SK-N-MC (cell line): ENCODE data around the gene ZDHHC14.

Experiments used
- DNase-seq: peaks from one replicate; pipeline ENCODE4 v3.0.0-alpha.2; 2011; ENCODE audit warnings: low read depth, low spot score
- H3K27ac ChIP-seq: fragments of 200-600 bp; sonication (generic); 2 replicates; pipeline ENCODE4 v1.5.1; 2016; ENCODE audit warnings: mixed run types
- H3K36me3 ChIP-seq: fragments of 200-600 bp; sonication (generic); 2 replicates; pipeline ENCODE4 v1.6.1; 2017; ENCODE audit warnings: antibody characterized with exemption, low read length, mixed read lengths; ENCODE audit not compliant: insufficient read depth
- H3K4me3 ChIP-seq: fragments of 200-600 bp; sonication (generic); 2 replicates; pipeline ENCODE4 v1.5.1; 2016
- H3K9ac ChIP-seq: fragments of 200-600 bp; sonication (generic); 2 replicates; pipeline ENCODE4 v1.8.0; 2017; ENCODE audit warnings: mixed run types, mixed read lengths; ENCODE audit not compliant: insufficient read length
- H3K9me3 ChIP-seq: fragments of 200-600 bp; sonication (generic); 2 replicates; pipeline ENCODE4 v1.6.1; 2017; ENCODE audit warnings: low read depth, mild to moderate bottlenecking, antibody characterized with exemption, low read length, moderate library complexity, mixed read lengths
- EZH2 ChIP-seq: fragments of 200-600 bp; sonication (generic); IDR thresholded peaks from one replicate; pipeline ENCODE4 v1.6.1; 2017; ENCODE audit warnings: antibody characterized with exemption
- FOXP2 ChIP-seq: optimal IDR thresholded peaks from 2 replicates; pipeline ENCODE3; 2011; ENCODE audit warnings: mild to moderate bottlenecking, moderate library complexity; ENCODE audit not compliant: insufficient read depth; ENCODE audit errors: extremely low read length, control extremely low read depth
- POLR2AphosphoS5 ChIP-seq: IDR thresholded peaks from 2 replicates; pipeline ENCODE4 v1.6.1; 2012; ENCODE audit warnings: mild to moderate bottlenecking, low read depth, low read length, borderline replicate concordance

The ZDHHC14 gene

DNA sequence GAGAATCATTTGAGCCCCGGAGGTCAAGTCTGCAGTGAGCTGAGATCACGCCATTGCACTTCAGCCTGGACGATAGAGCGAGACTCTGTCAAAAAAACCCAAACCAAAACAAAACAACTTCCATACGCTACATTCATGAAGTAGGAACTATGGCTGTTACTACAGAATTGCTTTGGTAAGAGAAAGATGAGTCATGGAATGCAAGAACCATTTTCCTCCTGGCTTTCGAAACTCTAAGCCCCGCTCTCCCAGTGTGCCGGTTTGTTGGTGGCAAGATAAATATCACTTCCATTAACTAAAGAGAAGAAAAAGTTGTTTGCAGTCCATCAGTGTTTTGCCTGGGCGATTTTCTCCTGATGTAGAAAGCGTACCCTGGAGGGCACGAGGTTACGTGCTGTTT is 61.3 kb downstream of the ZDHHC14 start:
- H3K36me3 ChIP-seq, result no peaks in the 10 kb centered on the region
- no peak overlapping the region for H3K27ac ChIP-seq
- no peak overlapping the region for H3K9ac ChIP-seq
- no peak for TF ChIP-seq POLR2AphosphoS5
- TF ChIP-seq EZH2, result no peak
- TF ChIP-seq FOXP2, result no peak
- no peak for DNase-seq
- H3K9me3 ChIP-seq, result no peaks in the 10 kb centered on the region
- no peak overlapping the region for H3K4me3 ChIP-seq

DNA sequence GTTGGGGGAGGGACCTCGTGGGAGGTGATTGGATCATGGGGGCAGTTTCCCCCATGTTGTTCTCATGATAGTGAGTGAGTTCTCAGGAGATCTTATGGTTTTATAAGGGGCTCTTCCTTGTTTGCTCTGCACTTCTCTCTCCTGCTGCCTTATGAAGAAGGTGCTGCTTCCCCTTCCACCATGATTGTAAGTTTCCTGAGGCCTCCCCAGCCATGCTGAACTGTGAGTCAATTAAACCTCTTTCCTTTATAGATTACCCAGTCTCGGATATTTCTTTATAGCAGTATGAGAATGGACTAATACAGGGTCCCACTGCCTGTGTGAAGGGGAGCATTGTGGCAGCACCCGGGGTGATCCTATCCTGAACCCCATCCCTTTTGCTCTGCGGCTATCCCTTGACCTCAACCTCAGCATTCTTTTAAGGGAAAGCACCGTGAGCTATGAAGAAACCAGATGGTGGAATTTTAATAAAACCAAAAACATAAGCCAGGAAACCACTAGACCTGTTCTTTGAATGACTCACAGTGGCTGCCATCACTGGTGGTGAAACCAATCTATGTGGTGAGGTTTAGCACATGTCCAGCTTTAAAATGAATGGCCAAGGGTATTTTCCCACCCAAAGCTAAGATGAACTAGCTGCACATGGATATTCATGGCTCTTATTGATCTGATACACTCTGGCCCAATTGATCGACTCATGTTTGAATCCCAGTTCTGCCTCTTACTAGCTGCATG is 62.2 kb downstream of the ZDHHC14 start:
- no peak for DNase-seq
- Histone ChIP-seq H3K9me3 (no peaks in the 10 kb centered on the region), H3K27ac (no peak overlapping the region), H3K9ac (no peak overlapping the region), H3K4me3 (no peak overlapping the region), H3K36me3 (no peaks in the 10 kb centered on the region)
- TF ChIP-seq EZH2, result no peak
- TF ChIP-seq FOXP2, result no peak
- TF ChIP-seq POLR2AphosphoS5, result no peak

DNA sequence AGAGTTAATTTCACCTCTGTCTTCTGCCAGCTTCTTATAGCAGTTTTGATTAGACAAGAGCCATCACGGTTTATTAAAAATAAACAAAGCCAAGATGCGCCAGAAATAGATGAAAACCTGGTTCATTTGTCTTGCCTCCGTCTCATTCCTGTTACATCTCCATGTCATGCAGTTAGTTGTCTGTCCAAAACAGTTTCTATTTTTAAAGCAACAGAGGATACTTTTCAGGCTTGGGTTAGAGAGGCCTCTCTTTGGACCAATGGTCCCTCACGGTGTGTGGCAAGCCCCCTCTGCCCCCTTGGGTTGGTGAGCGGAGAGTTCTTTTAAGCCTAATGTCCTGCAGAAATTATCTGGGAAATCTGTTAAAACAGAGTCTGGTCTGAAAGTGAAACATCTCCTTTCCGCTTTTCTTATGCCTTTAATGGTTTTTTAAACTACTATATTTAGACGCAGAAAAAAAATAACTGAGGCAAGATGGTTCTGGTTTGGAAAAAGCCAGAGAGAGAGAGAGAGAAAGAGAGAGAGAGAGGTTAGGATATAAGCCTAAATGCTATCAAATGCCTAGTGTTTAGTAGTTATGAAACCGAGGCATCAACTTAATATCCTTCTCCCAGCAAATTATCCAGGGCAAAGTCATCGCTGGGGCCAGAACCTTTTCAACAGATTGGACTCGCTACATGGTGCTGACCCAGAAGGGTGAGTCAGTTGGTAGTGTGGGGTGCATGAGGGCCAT is 64.5 kb downstream of the ZDHHC14 start:
- TF ChIP-seq POLR2AphosphoS5 (no peak), FOXP2 (no peak), EZH2 (no peak)
- Histone ChIP-seq H3K9me3 (no peaks in the 10 kb centered on the region), H3K27ac (no peak overlapping the region), H3K4me3 (no peak overlapping the region), H3K9ac (no peak overlapping the region), H3K36me3 (no peaks in the 10 kb centered on the region)
- no peak for DNase-seq

DNA sequence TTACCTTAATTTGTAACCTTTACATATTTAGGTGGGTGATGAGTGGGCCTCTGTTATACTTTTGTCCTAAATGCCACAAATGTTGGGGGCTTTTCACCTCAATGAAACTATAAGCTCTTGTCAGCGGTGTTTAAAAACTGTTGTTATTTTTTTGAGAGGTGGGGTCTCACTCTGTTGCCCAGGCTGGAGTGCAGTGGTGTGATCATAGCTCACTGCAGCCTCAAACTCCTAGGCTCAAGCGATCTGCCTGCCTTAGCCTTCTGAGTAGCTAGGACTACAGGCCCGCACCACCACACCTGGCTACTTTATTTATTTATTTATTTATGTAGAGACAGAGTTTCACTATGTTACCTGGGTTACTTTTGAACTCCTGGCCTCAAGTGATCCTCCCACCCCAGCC is 66.7 kb downstream of the ZDHHC14 start:
- TF ChIP-seq FOXP2 (no peak), POLR2AphosphoS5 (no peak), EZH2 (no peak)
- Histone ChIP-seq H3K27ac (no peak overlapping the region), H3K9me3 (no peaks in the 10 kb centered on the region), H3K4me3 (no peak overlapping the region), H3K9ac (no peak overlapping the region), H3K36me3 (no peaks in the 10 kb centered on the region)
- DNase-seq, result no peak

DNA sequence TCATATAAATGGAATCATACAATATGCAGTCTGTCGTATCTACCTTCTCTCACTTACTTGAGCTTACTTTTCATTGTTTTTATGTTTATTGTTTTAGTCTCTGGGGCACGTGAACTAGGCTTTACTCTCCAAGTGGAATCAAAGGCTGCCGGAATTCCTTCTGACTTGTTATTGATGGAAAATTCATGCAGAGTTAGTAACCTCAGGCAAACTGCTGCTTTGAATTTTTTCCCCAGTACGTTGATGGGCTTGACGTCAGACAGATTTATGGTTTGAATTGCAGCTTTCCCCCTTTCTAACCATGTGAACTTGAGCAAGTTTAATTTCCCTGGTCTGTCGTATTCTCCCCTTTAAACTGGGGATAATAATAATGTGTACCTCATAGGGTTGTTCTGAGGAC is 68.6 kb downstream of the ZDHHC14 start:
- no peak overlapping the region for H3K9ac ChIP-seq
- H3K27ac ChIP-seq, result no peak overlapping the region
- H3K4me3 ChIP-seq, result no peak overlapping the region
- no peaks in the 10 kb centered on the region for H3K36me3 ChIP-seq
- TF ChIP-seq POLR2AphosphoS5, result no peak
- TF ChIP-seq EZH2, result no peak
- TF ChIP-seq FOXP2, result no peak
- H3K9me3 ChIP-seq, result no peaks in the 10 kb centered on the region
- DNase-seq, result no peak

DNA sequence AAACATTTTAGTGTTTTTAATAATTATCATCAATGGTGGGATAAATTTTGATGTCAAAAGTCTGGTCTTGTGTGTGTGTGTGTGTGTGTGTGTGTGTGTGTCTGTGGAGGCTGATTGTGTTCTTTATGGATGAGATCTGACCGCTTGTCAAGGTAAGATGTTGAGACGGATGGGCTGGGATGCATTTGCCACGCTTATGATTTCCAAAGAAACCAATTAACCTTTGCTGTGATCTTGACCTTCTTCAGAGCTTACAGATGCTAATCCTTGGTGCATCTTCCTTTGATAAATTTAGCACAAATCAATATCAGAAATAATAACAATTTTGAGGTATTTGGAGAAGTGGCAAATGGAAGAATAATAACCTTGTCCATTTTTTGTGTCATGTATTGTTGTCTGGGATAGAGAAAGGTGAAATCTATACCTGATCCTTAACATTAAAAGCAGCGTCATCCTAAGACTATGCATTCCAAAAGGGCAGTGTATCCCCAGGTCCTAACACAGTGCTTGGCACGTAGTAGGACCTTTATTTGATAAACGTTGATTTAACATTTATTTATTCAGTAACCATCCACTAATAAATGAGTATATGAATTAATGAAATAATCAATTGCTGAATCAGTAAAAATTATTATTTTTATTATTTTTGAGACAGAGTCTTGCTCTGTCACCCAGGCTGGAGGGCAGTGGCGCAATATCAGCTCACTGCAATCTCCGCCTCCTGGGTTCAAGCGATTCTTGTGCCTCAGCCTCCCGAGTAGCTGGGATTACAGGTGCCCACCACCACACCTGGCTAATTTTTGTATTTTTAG is 70.1 kb downstream of the ZDHHC14 start:
- TF ChIP-seq POLR2AphosphoS5, result no peak
- TF ChIP-seq EZH2, result no peak
- TF ChIP-seq FOXP2, result no peak
- DNase-seq, result no peak
- H3K27ac ChIP-seq, result no peak overlapping the region
- no peak overlapping the region for H3K4me3 ChIP-seq
- no peaks in the 10 kb centered on the region for H3K36me3 ChIP-seq
- no peak overlapping the region for H3K9ac ChIP-seq
- no peaks in the 10 kb centered on the region for H3K9me3 ChIP-seq

DNA sequence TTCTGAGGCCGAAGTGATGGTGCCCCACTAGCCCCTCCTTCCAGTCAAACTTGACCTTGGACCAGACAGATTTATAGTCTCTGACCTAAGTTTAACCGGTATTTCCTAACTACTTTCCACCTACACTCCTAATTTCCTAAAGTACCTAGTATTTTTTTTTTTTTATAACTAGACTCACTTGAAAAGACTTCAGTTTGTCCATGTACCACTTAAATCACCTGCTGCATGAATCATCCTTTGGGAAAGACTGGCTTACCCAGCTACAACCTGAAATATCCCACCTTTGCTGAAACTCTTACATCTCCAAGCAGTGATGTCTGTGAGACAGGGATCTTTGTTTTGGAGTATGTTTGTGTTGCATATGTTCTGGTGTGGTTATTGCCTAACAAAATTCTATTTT is 71.1 kb downstream of the ZDHHC14 start:
- Histone ChIP-seq H3K9me3 (no peaks in the 10 kb centered on the region), H3K9ac (no peak overlapping the region)

DNA sequence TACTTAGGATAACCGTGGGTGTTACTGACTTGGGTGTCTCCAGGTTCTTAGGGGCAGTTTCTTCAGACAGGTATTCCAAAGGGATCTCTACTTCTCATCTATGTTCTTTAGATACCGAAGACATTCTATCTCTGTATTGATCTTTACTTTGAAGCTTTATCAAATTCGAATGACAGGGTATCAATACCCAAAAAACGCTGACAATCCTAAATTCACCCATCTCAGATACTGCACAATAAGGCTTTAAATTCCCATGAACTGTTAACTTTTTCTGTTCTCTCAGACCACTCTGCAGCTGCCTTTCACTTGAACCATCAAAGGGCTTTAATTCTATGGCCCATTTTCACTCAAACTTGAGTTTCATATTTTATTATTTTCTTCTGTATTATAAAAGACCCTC is 72.1 kb downstream of the ZDHHC14 start:
- H3K36me3 ChIP-seq, result no peaks in the 10 kb centered on the region
- H3K9ac ChIP-seq, result no peak overlapping the region
- no peak overlapping the region for H3K27ac ChIP-seq
- H3K4me3 ChIP-seq, result no peak overlapping the region
- no peaks in the 10 kb centered on the region for H3K9me3 ChIP-seq
- no peak for DNase-seq
- TF ChIP-seq FOXP2 (no peak), EZH2 (no peak), POLR2AphosphoS5 (no peak)

More for the DNA sequence above, 71.1 kb downstream of the ZDHHC14 start:
- Histone ChIP-seq H3K27ac (no peak overlapping the region), H3K36me3 (no peaks in the 10 kb centered on the region), H3K4me3 (no peak overlapping the region)
- no peak for DNase-seq
- TF ChIP-seq POLR2AphosphoS5 (no peak), EZH2 (no peak), FOXP2 (no peak)
